Esophagus muscularis mucosa (tissue), 4 donors: ENCODE data around the gene CPNE1.

ENCODE experiments used
- EP300 ChIP-seq: sonication (generic); formaldehyde crosslinking; IDR thresholded peaks from one replicate; pipeline ENCODE4 v1.6.1; 2017; ENCODE audit warnings: antibody characterized with exemption
- POLR2A ChIP-seq: fragments of 450-650 bp; IDR thresholded peaks from one replicate; pipeline ENCODE4 v1.6.1; 2017; ENCODE audit warnings: antibody characterized with exemption, moderate library complexity, mild to moderate bottlenecking, low read depth
- POLR2AphosphoS5 ChIP-seq, 2 donors: sonication (generic); formaldehyde crosslinking; IDR thresholded peaks; one replicate each; pipeline ENCODE4 v1.6.1; 2017; ENCODE audit warnings: antibody characterized with exemption in 2 of 2
- TF ChIP-seq, protein P1 (sequence below), 3 experiments: fragments of 200-600 bp in 2 of 3; fragments of 450-650 bp in 1 of 3; sonication (generic) in 2 of 3; IDR thresholded peaks; one replicate each; pipeline ENCODE4 v1.5.1; 2017 to 2019; ENCODE audit warnings: antibody characterized with exemption in 3 of 3, mild to moderate bottlenecking in 2 of 3, moderate library complexity in 1 of 3

DNA sequence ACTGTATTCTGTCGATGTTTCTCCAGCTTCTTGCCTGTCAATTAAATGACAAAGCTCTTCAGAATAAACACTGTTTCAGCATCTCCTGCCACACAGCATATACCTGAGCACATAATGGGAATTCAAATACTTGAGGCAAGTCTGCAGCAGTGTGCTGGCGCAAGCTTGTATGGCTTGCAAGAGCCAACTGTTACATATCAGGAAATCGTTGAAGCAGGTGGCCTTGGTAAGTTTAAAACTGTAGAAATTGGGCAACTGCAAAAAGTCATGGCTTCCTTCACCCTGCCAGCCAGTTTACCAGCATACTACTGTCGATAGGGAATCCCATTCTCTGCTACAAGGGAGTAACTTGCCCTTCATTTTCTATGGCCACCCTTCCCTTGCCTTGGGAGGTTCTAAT lies 23.0 kb downstream of the CPNE1 start:
- TF ChIP-seq, protein P1, sequence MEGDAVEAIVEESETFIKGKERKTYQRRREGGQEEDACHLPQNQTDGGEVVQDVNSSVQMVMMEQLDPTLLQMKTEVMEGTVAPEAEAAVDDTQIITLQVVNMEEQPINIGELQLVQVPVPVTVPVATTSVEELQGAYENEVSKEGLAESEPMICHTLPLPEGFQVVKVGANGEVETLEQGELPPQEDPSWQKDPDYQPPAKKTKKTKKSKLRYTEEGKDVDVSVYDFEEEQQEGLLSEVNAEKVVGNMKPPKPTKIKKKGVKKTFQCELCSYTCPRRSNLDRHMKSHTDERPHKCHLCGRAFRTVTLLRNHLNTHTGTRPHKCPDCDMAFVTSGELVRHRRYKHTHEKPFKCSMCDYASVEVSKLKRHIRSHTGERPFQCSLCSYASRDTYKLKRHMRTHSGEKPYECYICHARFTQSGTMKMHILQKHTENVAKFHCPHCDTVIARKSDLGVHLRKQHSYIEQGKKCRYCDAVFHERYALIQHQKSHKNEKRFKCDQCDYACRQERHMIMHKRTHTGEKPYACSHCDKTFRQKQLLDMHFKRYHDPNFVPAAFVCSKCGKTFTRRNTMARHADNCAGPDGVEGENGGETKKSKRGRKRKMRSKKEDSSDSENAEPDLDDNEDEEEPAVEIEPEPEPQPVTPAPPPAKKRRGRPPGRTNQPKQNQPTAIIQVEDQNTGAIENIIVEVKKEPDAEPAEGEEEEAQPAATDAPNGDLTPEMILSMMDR (IDR thresholded peaks at IDR 0.05), result no peak
- TF ChIP-seq EP300 (no peak), POLR2A (no peak), POLR2AphosphoS5 (IDR thresholded peaks at IDR 0.05) (no peak)
